ENCODE results near the gene POC1B.
A peak's percentile ranks its signal among the peaks of the same experiment; 100 is the strongest.

The POC1B gene

GRCh38 chr12:89427508-89428156 lies 98.2 kb downstream of the POC1B start:
- Mint-ChIP-seq H3K4me3 (peak overlapping the region; percentile 65), H3K4me1 (ENCODE audit: low read depth in 2 of 2) (peaks cover 23 to 40% of the 10 kb centered on the region in 2 donors), H3K27me3 (no peaks in the 10 kb centered on the region), H3K36me3 (ENCODE audit: insufficient read depth) (peaks cover 5% of the 10 kb centered on the region), H3K27ac (peak overlapping the region; percentile 91), H3K9me3 (no peaks in the 10 kb centered on the region)
- ATAC-seq (replicated peaks) (peak; percentile 90), DNase-seq (no peak)

- DNase-seq (no peak), ATAC-seq (replicated peaks) (no peak)
- no peak overlapping the region for H3K4me3 Mint-ChIP-seq
- no peaks in the 10 kb centered on the region for H3K27me3 Mint-ChIP-seq
- H3K9me3 Mint-ChIP-seq: no peaks in the 10 kb centered on the region
- peak overlapping the region in 1 of 2 donors; percentile 2 for H3K27ac Mint-ChIP-seq
- H3K4me1 Mint-ChIP-seq (ENCODE audit: low read depth in 2 of 2): peaks cover 23 to 39% of the 10 kb centered on the region in 2 donors
- peaks cover 8% of the 10 kb centered on the region for H3K36me3 Mint-ChIP-seq (ENCODE audit: insufficient read depth)
Observed at GRCh38 chr12:89424846-89425245, 101.0 kb downstream of the POC1B start.

- Mint-ChIP-seq H3K9me3 (no peaks in the 10 kb centered on the region), H3K4me1 (ENCODE audit: low read depth in 2 of 2) (peaks cover 19 to 35% of the 10 kb centered on the region in 2 donors), H3K27ac (peak overlapping the region in 1 of 2 donors; percentile 2), H3K36me3 (ENCODE audit: insufficient read depth) (peaks cover 8% of the 10 kb centered on the region), H3K27me3 (no peaks in the 10 kb centered on the region), H3K4me3 (no peak overlapping the region)
- DNase-seq (no peak), ATAC-seq (replicated peaks) (no peak)
Observed at GRCh38 chr12:89424389-89424788, 101.5 kb downstream of the POC1B start.

DNA sequence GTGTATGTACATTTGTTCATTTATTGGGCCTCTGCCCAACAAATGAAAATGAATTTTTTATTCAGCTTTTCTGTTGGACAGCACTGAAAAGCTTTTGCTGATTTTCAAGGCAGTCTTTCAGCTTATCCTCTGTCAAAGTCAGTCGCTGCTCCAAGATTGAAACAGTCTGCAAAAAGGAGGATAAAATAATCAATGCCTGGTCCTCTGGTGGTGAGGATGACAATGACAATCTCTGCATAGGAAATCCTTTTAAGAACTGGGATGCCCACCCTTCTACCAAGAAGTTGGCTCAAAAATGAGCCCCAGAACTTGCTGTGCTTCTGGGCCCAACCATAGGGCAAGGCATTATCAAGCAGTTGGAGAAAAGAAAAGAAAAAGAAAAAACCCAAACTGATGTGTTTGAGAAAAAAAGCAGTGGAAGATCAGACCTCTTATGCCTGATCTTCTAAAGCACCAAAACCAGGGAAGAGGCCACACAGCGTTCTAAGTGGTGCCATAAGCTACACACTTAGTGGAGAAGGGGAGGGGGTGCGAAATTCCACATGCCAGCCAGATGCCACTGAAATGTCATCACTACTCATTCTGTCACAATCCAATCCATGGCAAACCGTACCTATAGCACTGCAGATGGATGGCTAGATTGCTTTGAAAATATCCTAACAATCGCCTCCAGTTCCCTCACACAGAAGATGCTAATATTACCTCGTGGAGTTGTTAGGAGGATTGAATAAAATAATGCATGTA lies 104.6 kb downstream of the POC1B start:
- ATAC-seq (replicated peaks) (no peak), DNase-seq (no peak)
- no peaks in the 10 kb centered on the region for H3K9me3 Mint-ChIP-seq
- peaks cover 5 to 7% of the 10 kb centered on the region in 2 donors for H3K4me1 Mint-ChIP-seq (ENCODE audit: low read depth in 2 of 2)
- peaks cover 8% of the 10 kb centered on the region for H3K36me3 Mint-ChIP-seq (ENCODE audit: insufficient read depth)
- no peaks in the 10 kb centered on the region for H3K27me3 Mint-ChIP-seq
- H3K4me3 Mint-ChIP-seq: no peak overlapping the region
- H3K27ac Mint-ChIP-seq: peak overlapping the region in 1 of 2 donors; percentile 70

DNA sequence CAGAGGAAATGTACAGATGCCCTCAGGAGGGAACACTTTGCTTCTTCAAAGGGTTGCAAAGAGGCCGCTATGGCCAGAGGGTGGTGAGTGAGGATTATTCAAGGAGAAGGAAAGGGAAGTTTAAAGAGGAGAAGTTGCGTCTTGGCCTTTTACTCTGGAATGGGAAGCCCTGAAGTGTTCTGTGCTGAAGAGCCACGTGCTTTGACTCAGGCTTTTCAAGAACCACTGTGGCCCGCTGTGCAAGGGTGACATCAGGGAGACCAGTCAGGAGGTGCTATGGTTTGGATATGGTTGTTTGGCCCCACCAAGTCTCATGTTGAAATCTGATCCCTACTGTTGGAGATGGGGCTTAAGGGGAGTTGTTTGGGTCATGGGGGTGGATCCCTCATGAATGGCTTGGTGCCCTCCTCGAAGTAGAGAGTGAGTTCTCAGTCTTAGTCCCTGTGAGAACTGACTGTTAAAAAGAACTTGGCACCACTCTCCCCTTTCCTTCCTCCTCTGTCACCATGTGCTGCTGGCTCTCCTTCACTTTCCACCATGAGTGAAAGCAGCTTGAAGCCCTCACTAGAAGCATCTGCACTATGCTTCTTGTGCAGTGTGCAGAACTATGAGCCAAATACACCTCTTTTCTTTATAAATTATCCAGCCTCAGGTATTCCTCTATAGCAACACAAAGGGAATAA lies 107.5 kb downstream of the POC1B start:
- H3K27me3 Mint-ChIP-seq: no peaks in the 10 kb centered on the region
- H3K36me3 Mint-ChIP-seq (ENCODE audit: insufficient read depth): peaks cover 3% of the 10 kb centered on the region
- DNase-seq: no peak
- H3K4me3 Mint-ChIP-seq: no peak overlapping the region
- ATAC-seq (replicated peaks): no peak
- H3K4me1 Mint-ChIP-seq (ENCODE audit: low read depth in 2 of 2): peaks cover 5% of the 10 kb centered on the region in 2 donors
- H3K9me3 Mint-ChIP-seq: no peaks in the 10 kb centered on the region
- H3K27ac Mint-ChIP-seq: no peak overlapping the region

- Mint-ChIP-seq H3K4me3 (no peak overlapping the region), H3K36me3 (ENCODE audit: insufficient read depth) (peaks cover 3% of the 10 kb centered on the region), H3K27me3 (no peaks in the 10 kb centered on the region), H3K27ac (no peak overlapping the region), H3K4me1 (ENCODE audit: low read depth in 2 of 2) (peaks cover 4% of the 10 kb centered on the region in 2 donors), H3K9me3 (no peaks in the 10 kb centered on the region)
- ATAC-seq (replicated peaks): no peak
- no peak for DNase-seq
Observed at GRCh38 chr12:89417246-89417977, 108.4 kb downstream of the POC1B start.

DNA sequence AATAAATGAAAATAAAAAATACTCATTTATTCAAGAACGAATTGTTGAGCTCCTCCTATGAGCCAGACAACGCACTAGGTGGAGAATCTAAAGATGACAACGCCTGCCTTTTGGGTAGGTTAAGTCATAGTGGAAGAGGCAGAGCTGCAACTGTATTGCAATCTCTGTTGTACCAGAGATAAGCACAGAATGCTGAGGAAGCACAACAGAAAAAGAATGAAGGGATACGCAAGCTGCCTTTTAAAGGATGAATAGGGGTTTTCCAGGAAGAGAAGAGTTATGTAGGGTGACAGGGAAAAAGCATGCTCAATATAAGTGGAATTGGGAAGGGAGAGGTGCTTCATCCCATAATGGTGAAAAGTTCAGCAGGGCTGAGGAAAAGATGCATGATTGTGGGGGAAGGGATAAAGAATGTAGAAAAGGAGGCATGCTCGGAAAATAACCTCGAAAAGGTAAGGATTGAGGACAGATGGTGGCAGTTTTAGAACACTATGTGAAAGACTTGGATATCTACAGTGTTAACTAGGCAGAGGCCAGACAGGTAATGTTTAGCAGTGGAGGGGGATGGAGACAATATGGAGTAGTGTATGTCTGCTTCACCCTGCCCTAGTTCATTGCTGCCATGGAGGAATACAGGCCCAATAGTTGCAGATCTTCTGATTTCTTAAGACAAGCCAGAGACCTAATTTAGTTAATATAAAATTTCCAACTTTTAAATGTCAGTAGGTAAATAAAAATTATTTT lies 109.6 kb downstream of the POC1B start:
- H3K4me1 Mint-ChIP-seq (ENCODE audit: low read depth in 2 of 2): peaks cover 0 to 3% of the 10 kb centered on the region in 2 donors
- H3K9me3 Mint-ChIP-seq: no peaks in the 10 kb centered on the region
- no peak overlapping the region for H3K4me3 Mint-ChIP-seq
- no peak overlapping the region for H3K27ac Mint-ChIP-seq
- peaks cover 3% of the 10 kb centered on the region for H3K36me3 Mint-ChIP-seq (ENCODE audit: insufficient read depth)
- ATAC-seq (replicated peaks): no peak
- H3K27me3 Mint-ChIP-seq: no peaks in the 10 kb centered on the region
- no peak for DNase-seq

DNA sequence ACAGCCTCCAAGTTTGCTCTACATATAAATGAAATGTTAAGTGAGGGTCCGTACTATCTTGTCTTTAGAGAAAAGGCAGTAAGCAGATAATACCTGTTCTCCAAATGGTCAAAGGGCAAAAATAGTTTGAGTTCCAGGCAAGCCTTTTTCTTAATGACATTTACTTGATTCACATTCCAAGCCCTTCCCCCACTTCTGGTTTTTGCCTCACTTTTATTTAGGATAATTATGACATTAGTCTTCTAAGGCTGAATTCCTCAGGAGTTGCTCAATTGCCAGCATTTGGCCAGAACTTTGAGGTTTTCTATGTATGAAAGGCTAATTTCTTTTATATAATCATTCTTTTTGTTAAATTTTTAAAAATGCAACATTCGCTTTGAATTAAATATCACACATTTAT lies 111.0 kb downstream of the POC1B start:
- H3K36me3 Mint-ChIP-seq (ENCODE audit: insufficient read depth): peaks cover 3% of the 10 kb centered on the region
- no peak overlapping the region for H3K27ac Mint-ChIP-seq
- ATAC-seq (replicated peaks) (no peak), DNase-seq (no peak)
- H3K4me1 Mint-ChIP-seq (ENCODE audit: low read depth in 2 of 2): peaks cover 0 to 3% of the 10 kb centered on the region in 2 donors
- no peak overlapping the region for H3K4me3 Mint-ChIP-seq
- no peaks in the 10 kb centered on the region for H3K9me3 Mint-ChIP-seq
- H3K27me3 Mint-ChIP-seq: no peaks in the 10 kb centered on the region

DNA sequence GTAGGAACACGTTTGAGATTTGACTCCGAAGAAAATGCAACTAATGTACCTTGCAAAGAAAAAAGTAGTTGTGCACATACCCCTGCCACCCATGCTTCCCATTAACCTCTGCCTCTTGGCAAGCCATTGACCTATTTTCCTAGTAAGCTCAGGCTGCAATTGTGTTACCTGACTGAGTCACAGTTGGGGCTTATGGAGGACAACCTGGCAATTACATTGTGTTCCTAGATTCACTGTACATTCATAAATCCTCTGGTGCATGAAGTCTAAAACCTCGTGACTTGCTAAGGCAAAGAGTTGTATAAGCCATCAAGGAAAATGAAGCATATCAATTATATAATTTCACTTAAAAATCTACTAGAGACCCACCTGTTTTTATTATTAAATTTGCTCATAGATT lies 111.5 kb downstream of the POC1B start:
- H3K27ac Mint-ChIP-seq: no peak overlapping the region
- peaks cover 3% of the 10 kb centered on the region for H3K36me3 Mint-ChIP-seq (ENCODE audit: insufficient read depth)
- no peak for ATAC-seq (replicated peaks)
- peaks cover 0 to 3% of the 10 kb centered on the region in 2 donors for H3K4me1 Mint-ChIP-seq (ENCODE audit: low read depth in 2 of 2)
- H3K4me3 Mint-ChIP-seq: no peak overlapping the region
- no peaks in the 10 kb centered on the region for H3K27me3 Mint-ChIP-seq
- no peaks in the 10 kb centered on the region for H3K9me3 Mint-ChIP-seq
- DNase-seq: no peak

DNA sequence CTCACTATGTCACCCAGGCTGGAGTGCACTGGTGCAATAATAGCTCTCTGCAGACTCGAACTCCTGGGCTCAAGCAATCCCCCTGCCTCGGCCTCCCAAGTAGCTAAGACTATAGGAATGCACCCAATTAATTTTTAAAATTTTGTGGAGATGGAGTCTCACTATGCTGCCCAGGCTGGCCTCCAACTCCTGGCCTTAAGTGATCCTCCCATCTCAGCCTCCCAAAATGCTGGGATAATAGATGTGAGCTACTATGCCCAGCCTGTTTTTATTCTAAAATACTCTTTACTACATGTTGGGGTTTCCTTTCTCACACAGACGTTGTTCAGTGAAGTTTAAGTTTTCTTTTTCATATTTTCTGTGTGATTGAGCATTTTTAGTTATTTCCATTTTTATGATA lies 112.6 kb downstream of the POC1B start:
- DNase-seq: no peak
- no peak for ATAC-seq (replicated peaks)
- peaks cover 0 to 3% of the 10 kb centered on the region in 2 donors for H3K4me1 Mint-ChIP-seq (ENCODE audit: low read depth in 2 of 2)
- H3K9me3 Mint-ChIP-seq: no peaks in the 10 kb centered on the region
- no peaks in the 10 kb centered on the region for H3K27me3 Mint-ChIP-seq
- H3K36me3 Mint-ChIP-seq (ENCODE audit: insufficient read depth): peaks cover 3% of the 10 kb centered on the region
- H3K27ac Mint-ChIP-seq: no peak overlapping the region
- no peak overlapping the region for H3K4me3 Mint-ChIP-seq

DNA sequence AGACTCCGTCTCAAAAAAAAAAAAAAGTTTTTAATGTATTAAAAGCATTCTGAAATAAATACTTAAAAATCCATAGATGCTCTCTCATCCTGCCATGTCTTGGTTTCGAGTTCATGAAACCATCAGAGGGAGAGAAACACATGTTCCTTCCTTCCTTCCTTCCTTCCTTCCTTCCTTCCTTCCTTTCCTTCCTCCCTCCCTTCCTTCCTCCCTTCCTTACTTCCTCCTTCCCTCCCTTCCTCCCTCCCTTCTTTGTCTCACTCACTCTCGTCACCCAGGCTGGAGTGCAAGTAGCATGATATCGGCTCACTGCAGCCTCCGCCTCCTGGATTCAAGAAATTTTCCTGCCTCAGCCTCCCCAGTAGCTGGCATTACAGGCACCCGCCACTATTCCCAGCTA lies 113.2 kb downstream of the POC1B start:
- no peak for ATAC-seq (replicated peaks)
- Mint-ChIP-seq H3K9me3 (no peaks in the 10 kb centered on the region), H3K36me3 (ENCODE audit: insufficient read depth) (peaks cover 3% of the 10 kb centered on the region), H3K27ac (no peak overlapping the region), H3K4me1 (ENCODE audit: low read depth in 2 of 2) (no peaks in the 10 kb centered on the region), H3K4me3 (no peak overlapping the region), H3K27me3 (no peaks in the 10 kb centered on the region)
- no peak for DNase-seq

GRCh38 chr12:89411846-89412245 lies 114.0 kb downstream of the POC1B start:
- ATAC-seq (replicated peaks) (no peak), DNase-seq (no peak)
- Mint-ChIP-seq H3K9me3 (no peaks in the 10 kb centered on the region), H3K27ac (peak overlapping the region in 1 of 2 donors; percentile 65), H3K36me3 (ENCODE audit: insufficient read depth) (peaks cover 3% of the 10 kb centered on the region), H3K4me3 (no peak overlapping the region), H3K4me1 (ENCODE audit: low read depth in 2 of 2) (no peaks in the 10 kb centered on the region), H3K27me3 (no peaks in the 10 kb centered on the region)

DNA sequence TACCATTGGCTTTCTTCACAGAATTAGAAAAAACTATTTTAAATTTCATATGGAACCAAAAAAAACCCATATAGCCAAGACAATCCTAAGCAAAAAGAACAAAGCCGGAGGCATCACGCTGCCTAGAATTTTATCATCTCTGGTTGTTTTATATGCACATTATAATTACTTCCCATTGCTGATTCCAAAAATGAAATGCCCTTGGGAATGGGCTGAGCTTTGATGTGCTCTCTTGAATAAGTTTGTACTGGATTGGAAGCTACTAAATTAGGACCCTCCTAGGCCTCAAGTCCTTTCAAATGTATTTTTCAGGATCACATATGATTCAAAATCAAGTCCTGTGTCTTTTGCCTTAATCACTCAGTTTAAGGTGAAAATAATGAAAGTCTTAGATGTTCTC lies 114.6 kb downstream of the POC1B start:
- DNase-seq (no peak), ATAC-seq (replicated peaks) (no peak)
- no peaks in the 10 kb centered on the region for H3K27me3 Mint-ChIP-seq
- H3K9me3 Mint-ChIP-seq: no peaks in the 10 kb centered on the region
- H3K36me3 Mint-ChIP-seq (ENCODE audit: insufficient read depth): peaks cover 3% of the 10 kb centered on the region
- H3K4me1 Mint-ChIP-seq (ENCODE audit: low read depth in 2 of 2): no peaks in the 10 kb centered on the region
- no peak overlapping the region for H3K27ac Mint-ChIP-seq
- no peak overlapping the region for H3K4me3 Mint-ChIP-seq

Data from effector memory CD8-positive, alpha-beta T cell (primary cell).